A549 (cell line): Measurements from ENCODE around the gene ZNF273.

Source experiments
- EP300 ChIP-seq, 2 experiments: fragments of >200 bp; sonication (Bioruptor Twin); formaldehyde crosslinking; IDR thresholded peaks; 2 replicates in 1 of 2; 3 replicates in 1 of 2; pipeline ENCODE4 v1.6.1; 2016 to 2017
- JUNB ChIP-seq: fragments of >200 bp; sonication (Bioruptor Twin); formaldehyde crosslinking; IDR thresholded peaks from 2 replicates; pipeline ENCODE4 v1.6.1; 2016
- NPAS2 ChIP-seq: fragments of 250-450 bp; sonication (Bioruptor Pico); IDR thresholded peaks from 2 replicates; pipeline ENCODE4 v1.8.0; 2022; ENCODE audit warnings: mild to moderate bottlenecking, moderate library complexity, borderline replicate concordance
- NR3C1 ChIP-seq: fragments of >200 bp; sonication (Bioruptor Twin); formaldehyde crosslinking; IDR thresholded peaks from 3 replicates; pipeline ENCODE4 v1.6.1; 2017
- POLR2A ChIP-seq: IDR thresholded peaks from 2 replicates; pipeline ENCODE4 v1.6.1; 2012; ENCODE audit warnings: mild to moderate bottlenecking, low read length
- RNF2 ChIP-seq: fragments of 200-600 bp; sonication (generic); IDR thresholded peaks from 2 replicates; pipeline ENCODE4 v1.6.1; 2016; ENCODE audit warnings: low read depth, mild to moderate bottlenecking, antibody characterized with exemption, moderate library complexity, borderline replicate concordance
- TF ChIP-seq, protein P1 (sequence below): fragments of >200 bp; sonication (Bioruptor Twin); formaldehyde crosslinking; IDR thresholded peaks from 3 replicates; pipeline ENCODE4 v1.5.1; 2016

- no peak for TF ChIP-seq POLR2A
- TF ChIP-seq NR3C1: no peak
- TF ChIP-seq, protein P1, sequence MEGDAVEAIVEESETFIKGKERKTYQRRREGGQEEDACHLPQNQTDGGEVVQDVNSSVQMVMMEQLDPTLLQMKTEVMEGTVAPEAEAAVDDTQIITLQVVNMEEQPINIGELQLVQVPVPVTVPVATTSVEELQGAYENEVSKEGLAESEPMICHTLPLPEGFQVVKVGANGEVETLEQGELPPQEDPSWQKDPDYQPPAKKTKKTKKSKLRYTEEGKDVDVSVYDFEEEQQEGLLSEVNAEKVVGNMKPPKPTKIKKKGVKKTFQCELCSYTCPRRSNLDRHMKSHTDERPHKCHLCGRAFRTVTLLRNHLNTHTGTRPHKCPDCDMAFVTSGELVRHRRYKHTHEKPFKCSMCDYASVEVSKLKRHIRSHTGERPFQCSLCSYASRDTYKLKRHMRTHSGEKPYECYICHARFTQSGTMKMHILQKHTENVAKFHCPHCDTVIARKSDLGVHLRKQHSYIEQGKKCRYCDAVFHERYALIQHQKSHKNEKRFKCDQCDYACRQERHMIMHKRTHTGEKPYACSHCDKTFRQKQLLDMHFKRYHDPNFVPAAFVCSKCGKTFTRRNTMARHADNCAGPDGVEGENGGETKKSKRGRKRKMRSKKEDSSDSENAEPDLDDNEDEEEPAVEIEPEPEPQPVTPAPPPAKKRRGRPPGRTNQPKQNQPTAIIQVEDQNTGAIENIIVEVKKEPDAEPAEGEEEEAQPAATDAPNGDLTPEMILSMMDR: no peak
- TF ChIP-seq RNF2: no peak
- no peak for TF ChIP-seq EP300 (IDR thresholded peaks at IDR 0.05)
- no peak for TF ChIP-seq NPAS2
- no peak for TF ChIP-seq JUNB
Measured at GRCh38 chr7:64879800-64880199, 23.3 kb upstream of the ZNF273 start.
